NT2/D1 (cell line): ENCODE measurements around the gene ADAM23.

Experiments used
- YY1 ChIP-seq: IDR thresholded peaks from 2 replicates; pipeline ENCODE4 v1.6.1; 2011; ENCODE audit not compliant: insufficient read length, insufficient read depth
- ZNF274 ChIP-seq: IDR thresholded peaks from 2 replicates; pipeline ENCODE4 v1.6.1; 2011; ENCODE audit warnings: mild to moderate bottlenecking, low read depth, low read length

DNA sequence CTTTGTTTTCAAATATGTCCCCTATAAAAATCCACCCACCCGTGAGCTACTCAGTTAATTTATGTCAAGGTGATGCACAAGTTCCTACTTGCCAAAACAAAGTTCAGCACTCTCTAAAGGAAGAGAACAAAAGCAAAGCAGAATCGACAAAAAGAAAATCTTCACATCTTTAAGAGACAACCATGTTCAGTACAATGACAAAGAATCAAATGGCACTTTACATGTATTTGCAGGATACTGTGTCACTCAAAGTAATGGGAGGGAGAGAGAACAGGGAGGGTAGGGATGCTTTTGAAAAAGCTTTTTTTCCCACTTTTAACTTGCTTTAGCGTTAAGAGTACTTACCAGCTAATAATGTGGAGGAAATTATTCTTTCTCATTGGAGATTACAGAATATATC, 159.9 kb downstream of the ADAM23 start:
- no peak for TF ChIP-seq YY1
- no peak for TF ChIP-seq ZNF274
